ENCODE results near the gene TIAM1. TPM values are rescaled to one million over a fixed set of nuclear protein-coding genes. Genes with fewer than 3 reads are reported as not detected.

Gene TIAM1
- total and polyA plus RNA-seq, 8 donors, result 1.1 to 19.8 (median 3.3) TPM

- TF ChIP-seq EP300 (IDR thresholded peaks at IDR 0.05) (no peak), POLR2A (IDR thresholded peaks at IDR 0.05) (no peak), CTCF (IDR thresholded peaks at IDR 0.05) (no peak), POLR2AphosphoS5 (IDR thresholded peaks at IDR 0.05) (no peak)
- Histone ChIP-seq H3K4me3 (no peak overlapping the region), H3K9me3 (no peaks in the 10 kb centered on the region), H3K36me3 (no peaks in the 10 kb centered on the region), H3K27me3 (no peaks in the 10 kb centered on the region), H3K4me1 (no peaks in the 10 kb centered on the region), H3K27ac (no peak overlapping the region)
- no peak for DNase-seq
- WGBS, 5 donors, result 55 to 76% (median 71%) methylated on average over 6 of the region's 6 CpGs
- intact Hi-C loops (cut with DNase I; ENCODE audit: low total_unique reads), result loop anchor here (5.0 kb wide), 1 partner anchor 87 kb away; no protein-coding TSS in a partner anchor
Observed at GRCh38 chr21:31184459-31184858, 159.6 kb downstream of the TIAM1 start.

GRCh38 chr21:31182231-31183140 is 161.6 kb downstream of the TIAM1 start:
- no peak overlapping the region for H3K4me3 ChIP-seq
- no peak for DNase-seq
- H3K9me3 ChIP-seq, result no peaks in the 10 kb centered on the region
- no peaks in the 10 kb centered on the region for H3K36me3 ChIP-seq
- H3K27me3 ChIP-seq, result no peaks in the 10 kb centered on the region
- no peak overlapping the region for H3K27ac ChIP-seq
- 83 to 87% (median 85%) methylated on average over 24 of the region's 24 CpGs for WGBS, 5 donors
- no peak for TF ChIP-seq EP300 (IDR thresholded peaks at IDR 0.05)
- no peak for TF ChIP-seq POLR2A (IDR thresholded peaks at IDR 0.05)
- no peak for TF ChIP-seq POLR2AphosphoS5 (IDR thresholded peaks at IDR 0.05)
- no peak for TF ChIP-seq CTCF (IDR thresholded peaks at IDR 0.05)
- intact Hi-C loops (cut with DNase I; ENCODE audit: low total_unique reads), result loop anchor here (5.0 kb wide), 1 partner anchor 85 kb away; no protein-coding TSS in a partner anchor
- H3K4me1 ChIP-seq, result no peaks in the 10 kb centered on the region

- Histone ChIP-seq H3K27me3 (no peaks in the 10 kb centered on the region), H3K27ac (no peak overlapping the region), H3K36me3 (no peaks in the 10 kb centered on the region), H3K4me1 (no peaks in the 10 kb centered on the region), H3K4me3 (no peak overlapping the region), H3K9me3 (no peaks in the 10 kb centered on the region)
- TF ChIP-seq CTCF (IDR thresholded peaks at IDR 0.05) (no peak), EP300 (IDR thresholded peaks at IDR 0.05) (no peak), POLR2A (IDR thresholded peaks at IDR 0.05) (no peak), POLR2AphosphoS5 (IDR thresholded peaks at IDR 0.05) (no peak)
- DNase-seq, result no peak
- intact Hi-C loops (cut with DNase I; ENCODE audit: low total_unique reads), result loop anchor here (5.0 kb wide), 1 partner anchor 84 kb away; no protein-coding TSS in a partner anchor
- 79 to 90% (median 87%) methylated on average over 12 of the region's 12 CpGs for WGBS, 5 donors
Observed at GRCh38 chr21:31181082-31181750, 162.8 kb downstream of the TIAM1 start.

GRCh38 chr21:31180256-31181081 is 163.6 kb downstream of the TIAM1 start:
- DNase-seq, result peak in 1 of 2 donors; percentile 77
- H3K36me3 ChIP-seq, result no peaks in the 10 kb centered on the region
- 39 to 53% (median 48%) methylated on average over 5 of the region's 5 CpGs for WGBS, 5 donors
- no peaks in the 10 kb centered on the region for H3K9me3 ChIP-seq
- intact Hi-C loops (cut with DNase I; ENCODE audit: low total_unique reads), result loop anchor here (5.0 kb wide), 1 partner anchor 83 kb away; no protein-coding TSS in a partner anchor
- no peak overlapping the region for H3K27ac ChIP-seq
- H3K27me3 ChIP-seq, result no peaks in the 10 kb centered on the region
- H3K4me1 ChIP-seq, result peaks cover 0 to under 1% (median 0%) of the 10 kb centered on the region in 4 donors
- TF ChIP-seq POLR2AphosphoS5 (IDR thresholded peaks at IDR 0.05), result no peak
- TF ChIP-seq POLR2A (IDR thresholded peaks at IDR 0.05), result no peak
- TF ChIP-seq EP300 (IDR thresholded peaks at IDR 0.05), result no peak
- peak in 4 of 7 experiments; percentile 16 to 42 (median 30) for TF ChIP-seq CTCF (IDR thresholded peaks at IDR 0.05)
- H3K4me3 ChIP-seq, result no peak overlapping the region

Measured in stomach (tissue), 9 donors.